ENCODE measurements around the gene VSIR. TPM values are rescaled to one million over a fixed set of nuclear protein-coding genes. Genes with fewer than 3 reads are reported as not detected.

Gene VSIR
- polyA plus RNA-seq, 1 experiment: 169 TPM

DNA sequence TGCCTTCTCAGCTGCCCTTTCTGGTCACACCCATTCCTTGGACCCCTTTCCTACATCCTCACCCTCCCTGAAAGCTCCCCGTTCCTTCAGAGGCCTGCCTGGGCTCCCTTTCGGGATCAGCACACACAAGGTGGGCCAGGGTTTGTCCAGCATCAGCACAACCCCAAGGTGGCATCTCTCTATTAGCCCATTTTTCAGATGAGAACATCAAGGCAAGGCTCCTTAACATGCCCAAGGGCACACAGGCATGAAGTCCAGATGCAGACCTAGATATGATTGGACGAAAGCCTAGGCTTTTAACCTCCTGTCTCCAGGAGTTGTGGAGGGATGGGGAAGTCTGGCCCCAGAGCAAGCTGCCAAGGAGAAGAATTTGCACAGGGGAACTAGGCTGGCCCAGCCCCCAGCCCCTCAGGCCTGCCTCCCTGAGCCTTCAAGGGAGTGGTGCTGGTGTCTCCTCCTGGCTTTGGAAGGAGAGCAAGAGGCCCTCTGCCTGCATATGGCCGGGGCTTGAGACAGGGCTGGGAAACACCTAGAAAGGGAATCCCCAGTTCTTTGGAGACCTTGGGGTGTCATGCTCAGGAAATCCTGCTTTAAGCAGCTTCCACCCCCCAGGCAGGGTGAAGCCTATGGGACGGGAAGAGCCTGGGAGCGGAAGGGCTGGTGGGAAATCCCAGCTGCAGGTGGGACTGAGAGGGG is 9.0 kb upstream of the VSIR start:
- CTCF ChIA-PET: interaction anchor here (0.8 to 1.7 kb wide), 4 partner anchors 9 to 57 kb away, joined by 3 to 11 read pairs (median 4); partner anchors contain the start of gene VSIR
- H3K36me3 ChIP-seq (ENCODE audit: control insufficient read depth, insufficient read depth, low read length): no peaks in the 10 kb centered on the region
- H3K4me3 ChIP-seq (ENCODE audit: low read depth, low read length): no peak overlapping the region
- TF ChIP-seq, protein P1, sequence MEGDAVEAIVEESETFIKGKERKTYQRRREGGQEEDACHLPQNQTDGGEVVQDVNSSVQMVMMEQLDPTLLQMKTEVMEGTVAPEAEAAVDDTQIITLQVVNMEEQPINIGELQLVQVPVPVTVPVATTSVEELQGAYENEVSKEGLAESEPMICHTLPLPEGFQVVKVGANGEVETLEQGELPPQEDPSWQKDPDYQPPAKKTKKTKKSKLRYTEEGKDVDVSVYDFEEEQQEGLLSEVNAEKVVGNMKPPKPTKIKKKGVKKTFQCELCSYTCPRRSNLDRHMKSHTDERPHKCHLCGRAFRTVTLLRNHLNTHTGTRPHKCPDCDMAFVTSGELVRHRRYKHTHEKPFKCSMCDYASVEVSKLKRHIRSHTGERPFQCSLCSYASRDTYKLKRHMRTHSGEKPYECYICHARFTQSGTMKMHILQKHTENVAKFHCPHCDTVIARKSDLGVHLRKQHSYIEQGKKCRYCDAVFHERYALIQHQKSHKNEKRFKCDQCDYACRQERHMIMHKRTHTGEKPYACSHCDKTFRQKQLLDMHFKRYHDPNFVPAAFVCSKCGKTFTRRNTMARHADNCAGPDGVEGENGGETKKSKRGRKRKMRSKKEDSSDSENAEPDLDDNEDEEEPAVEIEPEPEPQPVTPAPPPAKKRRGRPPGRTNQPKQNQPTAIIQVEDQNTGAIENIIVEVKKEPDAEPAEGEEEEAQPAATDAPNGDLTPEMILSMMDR (IDR thresholded peaks at IDR 0.05; ENCODE audit: insufficient read depth, low read depth, low read length): no peak
- no peak for DNase-seq (ENCODE audit: low read depth)
- peaks cover 7% of the 10 kb centered on the region; the same call in 1 of the 2 replicates for H3K27me3 ChIP-seq (ENCODE audit: control insufficient read depth, insufficient read depth, low read length)
- POLR2A ChIA-PET: no interaction called here

GRCh38 chr10:71780719-71781118 is 7.4 kb upstream of the VSIR start:
- TF ChIP-seq, protein P1 (IDR thresholded peaks at IDR 0.05; ENCODE audit: insufficient read depth, low read depth, low read length): no peak
- no peaks in the 10 kb centered on the region for H3K36me3 ChIP-seq (ENCODE audit: control insufficient read depth, insufficient read depth, low read length)
- CTCF ChIA-PET: no interaction called here
- no peak overlapping the region for H3K4me3 ChIP-seq (ENCODE audit: low read depth, low read length)
- POLR2A ChIA-PET: no interaction called here
- peaks cover 7% of the 10 kb centered on the region; the same call in 1 of the 2 replicates for H3K27me3 ChIP-seq (ENCODE audit: control insufficient read depth, insufficient read depth, low read length)
- no peak for DNase-seq (ENCODE audit: low read depth)

DNA sequence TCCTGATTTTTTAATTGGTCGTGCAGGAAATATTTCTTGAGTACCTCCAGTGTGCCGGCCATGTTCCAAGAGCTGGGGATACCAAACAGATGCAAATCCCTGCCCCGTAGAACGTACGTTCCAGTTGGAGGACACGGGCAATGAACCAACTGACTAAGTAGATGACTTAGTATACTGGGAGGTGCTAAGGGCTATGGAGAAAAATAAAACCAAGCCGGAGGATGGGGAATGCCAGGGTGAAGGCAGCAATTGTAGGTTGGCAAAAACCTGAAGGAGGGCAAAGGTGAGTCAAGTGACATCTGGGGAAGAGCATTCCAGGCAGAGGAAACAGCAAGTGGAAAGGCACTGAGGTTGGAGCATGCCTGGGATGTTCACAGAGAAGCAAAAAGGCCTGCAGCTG is 6.8 kb upstream of the VSIR start:
- CTCF ChIA-PET: interaction anchor here (1.6 kb wide), 1 partner anchor 55 kb away, joined by 3 read pairs; no protein-coding TSS in a partner anchor
- H3K36me3 ChIP-seq (ENCODE audit: control insufficient read depth, insufficient read depth, low read length): no peaks in the 10 kb centered on the region
- POLR2A ChIA-PET: no interaction called here
- TF ChIP-seq, protein P1 (IDR thresholded peaks at IDR 0.05; ENCODE audit: insufficient read depth, low read depth, low read length): no peak
- H3K4me3 ChIP-seq (ENCODE audit: low read depth, low read length): no peak overlapping the region
- DNase-seq (ENCODE audit: low read depth): no peak
- H3K27me3 ChIP-seq (ENCODE audit: control insufficient read depth, insufficient read depth, low read length): peaks cover 7% of the 10 kb centered on the region; the same call in 1 of the 2 replicates

DNA sequence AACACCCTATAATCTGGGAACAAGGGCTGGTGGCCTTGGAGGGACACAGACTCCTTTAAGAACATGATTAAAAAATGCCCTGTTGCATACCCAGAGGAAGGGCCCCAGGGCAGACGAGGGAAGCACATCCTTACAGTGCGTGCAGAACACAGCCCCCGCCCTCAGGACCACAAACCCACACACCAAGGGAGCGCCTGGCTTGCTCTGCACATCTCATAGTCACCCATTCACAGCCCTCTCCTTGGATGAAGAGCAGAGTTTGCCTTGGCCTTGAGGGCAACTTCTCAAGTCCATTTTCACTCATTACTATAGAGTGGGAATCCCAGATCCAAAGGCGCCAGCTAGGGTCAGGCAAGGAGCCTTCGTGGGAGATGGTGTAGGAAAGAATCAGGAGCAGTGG is 6.3 kb upstream of the VSIR start:
- no peak for DNase-seq (ENCODE audit: low read depth)
- Histone ChIP-seq H3K4me3 (ENCODE audit: low read depth, low read length) (no peak overlapping the region), H3K27me3 (ENCODE audit: control insufficient read depth, insufficient read depth, low read length) (peaks cover 7% of the 10 kb centered on the region; the same call in 1 of the 2 replicates), H3K36me3 (ENCODE audit: control insufficient read depth, insufficient read depth, low read length) (no peaks in the 10 kb centered on the region)
- TF ChIP-seq, protein P1 (IDR thresholded peaks at IDR 0.05; ENCODE audit: insufficient read depth, low read depth, low read length): no peak
- ChIA-PET POLR2A (no interaction called here), CTCF (interaction anchor here (1.6 kb wide), 1 partner anchor 54 kb away, joined by 3 read pairs; no protein-coding TSS in a partner anchor)

GRCh38 chr10:71778071-71778825 is 4.9 kb upstream of the VSIR start:
- Histone ChIP-seq H3K36me3 (ENCODE audit: control insufficient read depth, insufficient read depth, low read length) (no peaks in the 10 kb centered on the region), H3K4me3 (ENCODE audit: low read depth, low read length) (no peak overlapping the region), H3K27me3 (ENCODE audit: control insufficient read depth, insufficient read depth, low read length) (peaks cover 7% of the 10 kb centered on the region; the same call in 1 of the 2 replicates)
- TF ChIP-seq, protein P1 (IDR thresholded peaks at IDR 0.05; ENCODE audit: insufficient read depth, low read depth, low read length): no peak
- no peak for DNase-seq (ENCODE audit: low read depth)
- POLR2A ChIA-PET: no interaction called here
- CTCF ChIA-PET: interaction anchor here (0.9 to 6.3 kb wide), 3 partner anchors 34 to 570 kb away, joined by 3 to 41 read pairs (median 3); no protein-coding TSS in a partner anchor
